Right renal pelvis (tissue), 4 donors: ENCODE results near the gene L3MBTL1. TPM values are rescaled to one million over a fixed set of nuclear protein-coding genes. Genes with fewer than 3 reads are reported as not detected.
A peak's percentile ranks its signal among the peaks of the same experiment; 100 is the strongest.
"Not testable (repeated sequence)": the region's sequence is repeated elsewhere in the genome, so short reads cannot be mapped to it uniquely, and the experiment has no call there.

Experiments used
- DNase-seq, 4 donors: peaks; one replicate each; pipeline ENCODE4 v3.0.0-alpha.2; 2013; ENCODE audit warnings: low read depth in 4 of 4, low spot score in 3 of 4, missing footprints in 1 of 4
- polyA plus RNA-seq, 4 donors: library from polyadenylated mRNA; unstranded; fragments of 120-200 nt; gene quantifications; one replicate each; pipeline ENCODE4 v1.2.1, GENCODE V29; 2013; ENCODE audit not compliant: insufficient read length in 4 of 4

The L3MBTL1 gene
- polyA plus RNA-seq, 4 donors, result 12.4 to 18.7 (median 13.8) TPM

- DNase-seq, result no peak
These were observed 76.5 kb downstream of the L3MBTL1 start for GRCh38 chr20:43583982-43584432.

GRCh38 chr20:43584448-43585136 lies 77.1 kb downstream of the L3MBTL1 start:
- no peak for DNase-seq

- DNase-seq, result no peak
These were observed 79.1 kb downstream of the L3MBTL1 start for GRCh38 chr20:43586641-43587040.

GRCh38 chr20:43588526-43588925 lies 81.0 kb downstream of the L3MBTL1 start:
- not testable (repeated sequence) for DNase-seq

- peak in 1 of 4 donors; percentile 23 for DNase-seq
These were observed 82.5 kb downstream of the L3MBTL1 start for GRCh38 chr20:43590036-43590391.

GRCh38 chr20:43590392-43591303 lies 83.2 kb downstream of the L3MBTL1 start, which contains the start of gene IFT52:
IFT52 (plus strand) TSS chr20:43590937; CDS start chr20:43594699, 3,762 bp downstream.
- DNase-seq, result peak; percentile 88 to 93 (median 90)

Other genes starting within 250 kb of the L3MBTL1 start
- gene SRSF6, start 49.8 kb upstream of the L3MBTL1 start, polyA plus RNA-seq, result 100 to 1,000 TPM; 282 to 372 (median 307) TPM
- gene SGK2, start 51.3 kb downstream of the L3MBTL1 start, polyA plus RNA-seq, result 10 to 100 TPM; 30.6 to 51.4 (median 36.0) TPM
- 10 to 100 TPM; 72.9 to 84.7 (median 77.3) TPM for gene IFT52, start 83.2 kb downstream of the L3MBTL1 start, polyA plus RNA-seq
- 10 to 100 TPM; 22.3 to 26.3 (median 24.9) TPM for gene MYBL2, start 159.4 kb downstream of the L3MBTL1 start, polyA plus RNA-seq
- gene GTSF1L, start 219.3 kb downstream of the L3MBTL1 start, polyA plus RNA-seq, result not detected